K562 (cell line): ENCODE data around the gene SCUBE1. TPM values are rescaled to one million over a fixed set of nuclear protein-coding genes. Genes with fewer than 3 reads are reported as not detected.

ENCODE experiments used
- DNMT1 ChIP-seq: fragments of 450-650 bp; IDR thresholded peaks from 2 replicates; pipeline ENCODE4 v1.6.1; 2016; ENCODE audit warnings: antibody characterized with exemption, mild to moderate bottlenecking
- HDAC6 ChIP-seq: IDR thresholded peaks from 2 replicates; pipeline ENCODE4 v1.6.1; 2012; ENCODE audit warnings: low read depth, mild to moderate bottlenecking, control low read depth, inconsistent platforms, low read length, moderate library complexity
- HNRNPH1 ChIP-seq: fragments of 200-400 bp; formaldehyde crosslinking; optimal IDR thresholded peaks from 2 replicates; pipeline ENCODE3; 2017; ENCODE audit warnings: low read depth, mild to moderate bottlenecking, low read length, moderate library complexity
- HNRNPK ChIP-seq: fragments of 200-400 bp; formaldehyde crosslinking; IDR thresholded peaks from one replicate; pipeline ENCODE4 v1.6.1; 2018; ENCODE audit warnings: mild to moderate bottlenecking, low read depth, low read length; ENCODE audit not compliant: poor library complexity, severe bottlenecking
- L3MBTL2 ChIP-seq: fragments of 450-650 bp; IDR thresholded peaks from 2 replicates; pipeline ENCODE4 v1.6.1; 2016; ENCODE audit warnings: mild to moderate bottlenecking, moderate library complexity
- MCM3 ChIP-seq: fragments of 450-650 bp; IDR thresholded peaks from 2 replicates; pipeline ENCODE4 v1.6.1; 2016
- MED1 ChIP-seq: sonication (generic); formaldehyde crosslinking; IDR thresholded peaks from 2 replicates; pipeline ENCODE4 v1.8.1; 2023; ENCODE audit warnings: missing genetic modification reagents, borderline replicate concordance
- MYBL2 ChIP-seq, 2 experiments: fragments of 450-650 bp in 1 of 2; sonication (generic) in 1 of 2; formaldehyde crosslinking in 1 of 2; IDR thresholded peaks; 2 replicates each; pipeline versions ENCODE4 v1.6.1 to v1.8.1; 2017 to 2022; ENCODE audit warnings: borderline replicate concordance in 1 of 2, inconsistent platforms in 1 of 2, low read depth in 1 of 2, mild to moderate bottlenecking in 1 of 2, missing genetic modification reagents in 1 of 2, moderate library complexity in 1 of 2
- SMARCB1 ChIP-seq: IDR thresholded peaks from 2 replicates; pipeline ENCODE4 v1.6.1; 2011; ENCODE audit warnings: improper control_type of control experiment, low read depth; ENCODE audit not compliant: insufficient read length
- STAT5A ChIP-seq: IDR thresholded peaks from 2 replicates; pipeline ENCODE4 v1.6.1; 2012; ENCODE audit warnings: low read length, inconsistent platforms, borderline replicate concordance
- TEAD1 ChIP-seq, 2 experiments: fragments of 450-650 bp in 1 of 2; sonication (generic) in 1 of 2; formaldehyde crosslinking; IDR thresholded peaks; 2 replicates each; pipeline versions ENCODE4 v1.4.0 to v1.8.0; 2020 to 2022; ENCODE audit warnings: mild to moderate bottlenecking in 2 of 2, missing genetic modification reagents in 1 of 2
- ZNF140 ChIP-seq: fragments of 250-450 bp; sonication (Bioruptor Pico); IDR thresholded peaks from 2 replicates; pipeline ENCODE4 v1.8.0; 2021; ENCODE audit warnings: moderate library complexity, mild to moderate bottlenecking, inconsistent platforms
- ZNF561 ChIP-seq: fragments of 450-650 bp; formaldehyde crosslinking; conservative IDR thresholded peaks from 2 replicates; pipeline ENCODE4 v1.4.0; 2020; ENCODE audit warnings: mild to moderate bottlenecking, moderate library complexity
- polyA plus RNA-seq, 8 experiments: library from polyadenylated mRNA; depleted of rRNA in 4 of 8; stranded (reverse) in 5 of 8; unstranded in 3 of 8; fragments of >200 nt; fragmentation: Nextera tagmentation in 2 of 8; fragmentation: Illumina TruSeq in 1 of 8; extraction: Ambion mirVana in 2 of 8; extraction: Trizol in 1 of 8; gene quantifications; 2 replicates each; pipeline versions ENCODE4 v1.2.1 to v1.2.3, GENCODE V29; 2011 to 2014; ENCODE audit warnings: inconsistent platforms in 1 of 8, missing spikeins in 1 of 8
- total RNA-seq, 7 experiments: library from RNA; depleted of rRNA in 6 of 7; stranded (reverse); fragments of >200 nt in 6 of 7; fragmentation: Illumina TruSeq in 2 of 7; extraction: Trizol in 2 of 7; gene quantifications; 2 replicates each; pipeline versions ENCODE4 v1.2.1 to v1.2.3, GENCODE V29; 2011 to 2021; ENCODE audit warnings: low replicate concordance in 1 of 7
- TF ChIP-seq, protein P1 (sequence below): fragments of 450-650 bp; IDR thresholded peaks from 2 replicates; pipeline ENCODE4 v1.6.1; 2016; ENCODE audit warnings: low read depth, mild to moderate bottlenecking, moderate library complexity
- TF ChIP-seq, protein P2 (sequence below), 2 experiments: fragments of 450-650 bp in 1 of 2; sonication (generic) in 1 of 2; formaldehyde crosslinking; conservative IDR thresholded peaks; 2 replicates each; pipeline versions ENCODE4 v1.4.0 to v1.8.1; 2020 to 2022; ENCODE audit warnings: mild to moderate bottlenecking in 1 of 2, missing genetic modification reagents in 1 of 2
- TF ChIP-seq, protein P3 (sequence below): fragments of 250-450 bp; sonication (Bioruptor Pico); IDR thresholded peaks from 2 replicates; pipeline ENCODE4 v1.8.0; 2021; ENCODE audit warnings: moderate library complexity, mild to moderate bottlenecking, inconsistent platforms
- TF ChIP-seq, protein P4 (sequence below): fragments of 450-650 bp; IDR thresholded peaks from 2 replicates; pipeline ENCODE4 v1.6.1; 2017; ENCODE audit warnings: antibody characterized with exemption
- TF ChIP-seq, protein P5 (sequence below): IDR thresholded peaks from 2 replicates; pipeline ENCODE4 v1.6.1; 2011; ENCODE audit warnings: borderline replicate concordance, low read depth, mild to moderate bottlenecking, moderate library complexity, low read length; ENCODE audit not compliant: insufficient read depth, poor library complexity, severe bottlenecking
- TF ChIP-seq, protein P6 (sequence below): fragments of 250-450 bp; sonication (Bioruptor Pico); IDR thresholded peaks from 2 replicates; pipeline ENCODE4 v1.4.0; 2020; ENCODE audit warnings: mild to moderate bottlenecking, moderate library complexity

Gene SCUBE1
- total and polyA plus RNA-seq, 9 of the 15 experiments (the other 6 are each of a cell fraction or from before 2014, with no cell fraction given): 0.03 to 0.47 (median 0.29) TPM; not detected in 6

DNA sequence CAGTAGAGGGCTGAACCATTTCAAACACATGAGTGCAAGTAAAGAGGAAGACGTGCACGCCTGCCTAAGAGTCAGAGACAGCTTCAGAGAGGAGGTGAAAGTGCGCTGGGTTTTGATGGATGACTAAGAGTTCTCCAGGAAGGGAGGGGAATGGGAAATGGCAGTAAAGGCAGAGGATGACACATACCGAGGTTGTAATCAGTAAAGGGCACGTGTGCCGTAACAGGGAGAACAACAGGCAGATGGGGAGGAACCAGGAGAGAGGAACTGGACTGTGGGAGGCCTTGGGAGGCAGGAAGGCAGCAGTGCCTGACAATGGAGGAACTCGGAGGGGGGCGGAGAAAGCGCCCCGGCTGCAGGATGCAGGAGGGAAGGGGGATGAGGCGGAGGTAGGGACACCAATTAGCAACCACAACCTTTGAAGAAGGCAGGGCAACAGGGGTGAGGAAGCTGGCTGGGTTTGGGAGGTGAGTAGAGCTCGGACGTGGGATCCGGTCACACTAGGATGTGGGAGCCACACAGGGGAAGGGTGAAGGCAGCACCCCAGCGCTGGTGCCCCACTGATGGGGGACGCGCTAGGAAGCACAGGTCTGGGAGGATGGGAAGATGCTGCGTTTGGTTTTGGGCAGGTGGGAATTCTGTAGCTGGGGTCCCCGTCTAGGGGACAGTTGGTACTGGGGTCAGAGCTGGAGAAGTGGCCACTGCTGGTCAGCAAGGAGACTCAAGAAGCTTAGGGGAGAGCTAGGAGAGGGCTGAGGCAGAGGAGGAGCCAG lies 67.4 kb downstream of the SCUBE1 start (continued):
- TF ChIP-seq HNRNPK: no peak
- TF ChIP-seq, protein P1, sequence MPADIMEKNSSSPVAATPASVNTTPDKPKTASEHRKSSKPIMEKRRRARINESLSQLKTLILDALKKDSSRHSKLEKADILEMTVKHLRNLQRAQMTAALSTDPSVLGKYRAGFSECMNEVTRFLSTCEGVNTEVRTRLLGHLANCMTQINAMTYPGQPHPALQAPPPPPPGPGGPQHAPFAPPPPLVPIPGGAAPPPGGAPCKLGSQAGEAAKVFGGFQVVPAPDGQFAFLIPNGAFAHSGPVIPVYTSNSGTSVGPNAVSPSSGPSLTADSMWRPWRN: no peak
- no peak for TF ChIP-seq SMARCB1
- TF ChIP-seq HNRNPH1: no peak
- no peak for TF ChIP-seq ZNF561 (CRISPR knock-in tag)
- no peak for TF ChIP-seq ZNF140 (CRISPR knock-in tag)
- no peak for TF ChIP-seq MCM3
- TF ChIP-seq, protein P2, sequence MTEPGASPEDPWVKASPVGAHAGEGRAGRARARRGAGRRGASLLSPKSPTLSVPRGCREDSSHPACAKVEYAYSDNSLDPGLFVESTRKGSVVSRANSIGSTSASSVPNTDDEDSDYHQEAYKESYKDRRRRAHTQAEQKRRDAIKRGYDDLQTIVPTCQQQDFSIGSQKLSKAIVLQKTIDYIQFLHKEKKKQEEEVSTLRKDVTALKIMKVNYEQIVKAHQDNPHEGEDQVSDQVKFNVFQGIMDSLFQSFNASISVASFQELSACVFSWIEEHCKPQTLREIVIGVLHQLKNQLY (CRISPR knock-in tag; conservative IDR thresholded peaks at IDR 0.05): no peak
- no peak for TF ChIP-seq DNMT1
- TF ChIP-seq TEAD1 (CRISPR knock-in tag; IDR thresholded peaks at IDR 0.05): no peak; a peak in 1 of 4 replicates
- TF ChIP-seq, protein P3, sequence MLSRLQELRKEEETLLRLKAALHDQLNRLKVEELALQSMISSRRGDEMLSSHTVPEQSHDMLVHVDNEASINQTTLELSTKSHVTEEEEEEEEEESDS (CRISPR knock-in tag): no peak
- TF ChIP-seq HDAC6: no peak
- TF ChIP-seq L3MBTL2: 0 out of 2 replicates have a peak, but pooled peaks have one; percentile 31
- no peak for TF ChIP-seq MED1 (CRISPR knock-in tag)
- TF ChIP-seq, protein P4, sequence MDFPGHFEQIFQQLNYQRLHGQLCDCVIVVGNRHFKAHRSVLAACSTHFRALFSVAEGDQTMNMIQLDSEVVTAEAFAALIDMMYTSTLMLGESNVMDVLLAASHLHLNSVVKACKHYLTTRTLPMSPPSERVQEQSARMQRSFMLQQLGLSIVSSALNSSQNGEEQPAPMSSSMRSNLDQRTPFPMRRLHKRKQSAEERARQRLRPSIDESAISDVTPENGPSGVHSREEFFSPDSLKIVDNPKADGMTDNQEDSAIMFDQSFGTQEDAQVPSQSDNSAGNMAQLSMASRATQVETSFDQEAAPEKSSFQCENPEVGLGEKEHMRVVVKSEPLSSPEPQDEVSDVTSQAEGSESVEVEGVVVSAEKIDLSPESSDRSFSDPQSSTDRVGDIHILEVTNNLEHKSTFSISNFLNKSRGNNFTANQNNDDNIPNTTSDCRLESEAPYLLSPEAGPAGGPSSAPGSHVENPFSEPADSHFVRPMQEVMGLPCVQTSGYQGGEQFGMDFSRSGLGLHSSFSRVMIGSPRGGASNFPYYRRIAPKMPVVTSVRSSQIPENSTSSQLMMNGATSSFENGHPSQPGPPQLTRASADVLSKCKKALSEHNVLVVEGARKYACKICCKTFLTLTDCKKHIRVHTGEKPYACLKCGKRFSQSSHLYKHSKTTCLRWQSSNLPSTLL: no peak
- TF ChIP-seq MYBL2 (IDR thresholded peaks at IDR 0.05; ENCODE audit: low read depth): no peak
- TF ChIP-seq MYBL2 (CRISPR knock-in tag; IDR thresholded peaks at IDR 0.05; ENCODE audit: borderline replicate concordance): no peak
- no peak for TF ChIP-seq STAT5A
- TF ChIP-seq, protein P5, sequence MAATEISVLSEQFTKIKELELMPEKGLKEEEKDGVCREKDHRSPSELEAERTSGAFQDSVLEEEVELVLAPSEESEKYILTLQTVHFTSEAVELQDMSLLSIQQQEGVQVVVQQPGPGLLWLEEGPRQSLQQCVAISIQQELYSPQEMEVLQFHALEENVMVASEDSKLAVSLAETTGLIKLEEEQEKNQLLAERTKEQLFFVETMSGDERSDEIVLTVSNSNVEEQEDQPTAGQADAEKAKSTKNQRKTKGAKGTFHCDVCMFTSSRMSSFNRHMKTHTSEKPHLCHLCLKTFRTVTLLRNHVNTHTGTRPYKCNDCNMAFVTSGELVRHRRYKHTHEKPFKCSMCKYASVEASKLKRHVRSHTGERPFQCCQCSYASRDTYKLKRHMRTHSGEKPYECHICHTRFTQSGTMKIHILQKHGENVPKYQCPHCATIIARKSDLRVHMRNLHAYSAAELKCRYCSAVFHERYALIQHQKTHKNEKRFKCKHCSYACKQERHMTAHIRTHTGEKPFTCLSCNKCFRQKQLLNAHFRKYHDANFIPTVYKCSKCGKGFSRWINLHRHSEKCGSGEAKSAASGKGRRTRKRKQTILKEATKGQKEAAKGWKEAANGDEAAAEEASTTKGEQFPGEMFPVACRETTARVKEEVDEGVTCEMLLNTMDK: no peak
- TF ChIP-seq, protein P6, sequence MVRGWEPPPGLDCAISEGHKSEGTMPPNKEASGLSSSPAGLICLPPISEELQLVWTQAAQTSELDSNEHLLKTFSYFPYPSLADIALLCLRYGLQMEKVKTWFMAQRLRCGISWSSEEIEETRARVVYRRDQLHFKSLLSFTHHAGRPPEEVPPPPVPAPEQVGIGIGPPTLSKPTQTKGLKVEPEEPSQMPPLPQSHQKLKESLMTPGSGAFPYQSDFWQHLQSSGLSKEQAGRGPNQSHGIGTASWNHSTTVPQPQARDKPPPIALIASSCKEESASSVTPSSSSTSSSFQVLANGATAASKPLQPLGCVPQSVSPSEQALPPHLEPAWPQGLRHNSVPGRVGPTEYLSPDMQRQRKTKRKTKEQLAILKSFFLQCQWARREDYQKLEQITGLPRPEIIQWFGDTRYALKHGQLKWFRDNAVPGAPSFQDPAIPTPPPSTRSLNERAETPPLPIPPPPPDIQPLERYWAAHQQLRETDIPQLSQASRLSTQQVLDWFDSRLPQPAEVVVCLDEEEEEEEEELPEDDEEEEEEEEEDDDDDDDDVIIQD: no peak
